Suprapubic skin (tissue), 4 donors: ENCODE measurements around the gene RPS21.

Source experiments
- CTCF ChIP-seq, 2 donors: fragments of 200-600 bp in 1 of 2; fragments of 450-650 bp in 1 of 2; sonication (generic) in 1 of 2; IDR thresholded peaks; one replicate each; pipeline ENCODE4 v1.5.1; 2016 to 2019; ENCODE audit warnings: antibody characterized with exemption in 2 of 2, mild to moderate bottlenecking in 1 of 2, moderate library complexity in 1 of 2
- EP300 ChIP-seq: sonication (generic); formaldehyde crosslinking; IDR thresholded peaks from one replicate; pipeline ENCODE4 v1.6.1; 2017; ENCODE audit warnings: antibody characterized with exemption
- POLR2A ChIP-seq, 2 donors: fragments of 450-650 bp; IDR thresholded peaks; one replicate each; pipeline ENCODE4 v1.6.1; 2017; ENCODE audit warnings: antibody characterized with exemption in 2 of 2, mild to moderate bottlenecking in 2 of 2, moderate library complexity in 2 of 2
- POLR2AphosphoS5 ChIP-seq, 3 donors: sonication (generic); formaldehyde crosslinking; IDR thresholded peaks; one replicate each; pipeline ENCODE4 v1.6.1; 2017; ENCODE audit warnings: antibody characterized with exemption in 3 of 3

- no peak for TF ChIP-seq POLR2AphosphoS5 (IDR thresholded peaks at IDR 0.05)
- no peak for TF ChIP-seq CTCF (IDR thresholded peaks at IDR 0.05)
- no peak for TF ChIP-seq POLR2A (IDR thresholded peaks at IDR 0.05)
- no peak for TF ChIP-seq EP300
Measured at GRCh38 chr20:62389601-62390087, 2.7 kb downstream of the RPS21 start.
